HuH-7 (cell line): ENCODE data around the gene TACC2.
"Not testable (repeated sequence)": the region's sequence is repeated elsewhere in the genome, so short reads cannot be mapped to it uniquely, and the experiment has no call there.

Source experiments
- DNase-seq: peaks from one replicate; pipeline ENCODE4 v3.0.0; 2011; ENCODE audit warnings: low spot score

Gene TACC2

GRCh38 chr10:122197611-122198222 is 208.8 kb downstream of the TACC2 start:
- peak; percentile 34 for DNase-seq

DNA sequence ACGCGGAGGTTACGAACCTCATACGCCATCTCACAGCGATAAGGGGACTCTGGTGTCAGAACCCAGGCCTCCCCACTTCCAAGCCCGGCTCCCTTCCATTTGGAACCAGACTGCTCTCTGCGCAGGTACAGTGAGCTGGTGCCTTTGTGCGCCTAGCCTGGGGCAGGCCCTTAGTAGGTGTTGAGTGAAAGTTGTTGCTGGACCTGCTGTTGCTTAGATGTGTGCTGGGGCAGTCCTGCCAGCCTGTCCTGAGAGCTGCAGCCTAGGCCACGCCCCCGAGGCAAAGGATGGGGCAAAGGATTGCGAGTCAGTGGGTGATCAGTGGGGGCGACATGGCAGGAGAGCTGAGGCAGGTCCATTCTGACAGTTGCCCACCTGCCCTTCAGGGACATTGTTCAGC is 209.7 kb downstream of the TACC2 start:
- no peak for DNase-seq

- DNase-seq = no peak
Measured at GRCh38 chr10:122199070-122199469, 210.1 kb downstream of the TACC2 start.

DNA sequence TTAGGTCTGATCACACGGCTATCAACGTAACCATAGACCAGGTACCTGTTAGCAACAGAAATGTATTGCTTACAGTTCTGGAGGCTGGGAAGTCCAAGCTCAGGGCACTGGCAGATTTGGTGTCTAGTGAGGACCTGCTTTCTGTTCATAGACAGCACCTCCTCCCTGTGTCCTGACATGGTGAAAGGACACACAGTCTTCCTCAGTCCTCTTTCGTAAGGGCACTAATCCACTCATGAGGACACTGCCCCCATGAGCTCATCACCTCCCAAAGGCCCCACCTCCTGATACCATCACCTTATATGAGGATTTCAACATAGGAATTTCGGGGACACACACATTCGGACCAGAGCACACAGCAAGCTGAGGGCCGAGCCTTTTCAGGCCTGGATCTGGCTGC is 210.7 kb downstream of the TACC2 start:
- DNase-seq = no peak

- no peak for DNase-seq
Measured at GRCh38 chr10:122201401-122201800, 212.4 kb downstream of the TACC2 start.

GRCh38 chr10:122203180-122203579 is 214.2 kb downstream of the TACC2 start:
- DNase-seq = not testable (repeated sequence)

DNA sequence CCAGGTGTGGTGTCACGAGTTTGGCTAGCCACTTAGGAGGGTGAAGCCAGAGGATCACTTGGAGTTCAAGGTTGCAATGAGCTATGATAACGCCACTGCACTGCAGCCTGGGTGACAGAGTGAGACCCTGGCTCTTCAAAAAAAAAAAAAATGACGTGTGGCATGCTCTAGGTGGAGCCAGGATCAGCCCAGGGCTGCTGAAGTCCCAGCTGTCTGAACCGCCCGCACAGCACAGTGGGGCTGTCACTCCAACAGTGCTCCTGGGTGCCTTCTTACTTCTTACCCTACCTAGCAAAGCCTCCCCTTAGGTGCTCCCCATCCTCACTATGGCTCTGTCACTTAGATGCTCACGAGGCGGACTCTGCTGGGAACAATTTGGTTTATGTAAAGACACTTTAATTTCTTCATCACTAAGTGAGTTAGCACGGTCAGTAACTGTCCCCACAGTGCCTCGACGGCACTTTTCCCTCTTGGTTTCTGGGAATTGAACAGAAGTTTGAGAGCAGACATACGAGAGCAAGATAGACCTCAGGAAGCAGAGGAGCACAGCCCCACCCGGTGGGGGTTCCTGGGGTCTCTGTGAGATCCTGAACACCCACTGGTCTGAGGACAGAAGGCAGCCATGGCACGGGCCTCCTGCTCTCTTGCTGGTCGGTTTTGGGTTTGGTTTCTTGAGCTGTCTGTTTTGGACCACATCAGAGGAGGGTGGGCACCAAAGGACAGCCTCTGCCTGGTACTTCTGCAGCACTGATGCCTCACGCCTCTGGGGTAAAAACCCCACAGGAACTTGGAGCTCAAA is 215.9 kb downstream of the TACC2 start:
- DNase-seq = no peak

- DNase-seq = no peak
Measured at GRCh38 chr10:122206471-122207065, 217.6 kb downstream of the TACC2 start.

DNA sequence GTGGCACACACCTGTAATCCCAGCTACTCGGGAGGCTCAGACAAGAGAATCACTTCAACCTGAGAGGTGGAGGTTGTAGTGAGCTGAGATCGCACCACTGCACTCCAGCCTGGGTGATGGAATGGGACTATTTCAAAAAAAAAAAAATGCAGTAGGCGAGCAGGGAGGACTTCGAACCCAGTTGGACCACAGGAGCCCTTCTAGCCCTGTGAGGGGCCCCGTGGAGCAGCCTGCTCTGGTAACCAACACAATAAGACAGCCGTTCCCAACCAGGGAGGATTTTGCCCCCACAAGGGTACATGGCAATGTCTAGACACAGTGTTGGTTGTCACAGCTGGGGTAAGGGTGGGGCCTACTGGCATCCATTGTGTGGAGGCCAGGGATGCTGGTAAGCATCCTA is 218.2 kb downstream of the TACC2 start:
- DNase-seq = no peak

- DNase-seq = no peak
Measured at GRCh38 chr10:122207596-122207995, 218.6 kb downstream of the TACC2 start.

GRCh38 chr10:122208571-122209430 is 219.8 kb downstream of the TACC2 start:
- DNase-seq = no peak

DNA sequence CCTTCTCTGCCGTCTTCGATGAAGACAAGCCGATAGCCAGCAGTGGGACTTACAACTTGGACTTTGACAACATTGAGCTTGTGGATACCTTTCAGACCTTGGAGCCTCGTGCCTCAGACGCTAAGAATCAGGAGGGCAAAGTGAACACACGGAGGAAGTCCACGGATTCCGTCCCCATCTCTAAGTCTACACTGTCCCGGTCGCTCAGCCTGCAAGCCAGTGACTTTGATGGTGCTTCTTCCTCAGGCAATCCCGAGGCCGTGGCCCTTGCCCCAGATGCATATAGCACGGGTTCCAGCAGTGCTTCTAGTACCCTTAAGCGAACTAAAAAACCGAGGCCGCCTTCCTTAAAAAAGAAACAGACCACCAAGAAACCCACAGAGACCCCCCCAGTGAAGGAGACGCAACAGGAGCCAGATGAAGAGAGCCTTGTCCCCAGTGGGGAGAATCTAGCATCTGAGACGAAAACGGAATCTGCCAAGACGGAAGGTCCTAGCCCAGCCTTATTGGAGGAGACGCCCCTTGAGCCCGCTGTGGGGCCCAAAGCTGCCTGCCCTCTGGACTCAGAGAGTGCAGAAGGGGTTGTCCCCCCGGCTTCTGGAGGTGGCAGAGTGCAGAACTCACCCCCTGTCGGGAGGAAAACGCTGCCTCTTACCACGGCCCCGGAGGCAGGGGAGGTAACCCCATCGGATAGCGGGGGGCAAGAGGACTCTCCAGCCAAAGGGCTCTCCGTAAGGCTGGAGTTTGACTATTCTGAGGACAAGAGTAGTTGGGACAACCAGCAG is 221.7 kb downstream of the TACC2 start:
- DNase-seq = no peak

GRCh38 chr10:122213364-122213763 is 224.4 kb downstream of the TACC2 start:
- no peak for DNase-seq

- no peak for DNase-seq
Measured at GRCh38 chr10:122213766-122214165, 224.8 kb downstream of the TACC2 start.

- DNase-seq = no peak
Measured at GRCh38 chr10:122216047-122216446, 227.1 kb downstream of the TACC2 start.

GRCh38 chr10:122219340-122219739 is 230.4 kb downstream of the TACC2 start:
- DNase-seq = no peak

DNA sequence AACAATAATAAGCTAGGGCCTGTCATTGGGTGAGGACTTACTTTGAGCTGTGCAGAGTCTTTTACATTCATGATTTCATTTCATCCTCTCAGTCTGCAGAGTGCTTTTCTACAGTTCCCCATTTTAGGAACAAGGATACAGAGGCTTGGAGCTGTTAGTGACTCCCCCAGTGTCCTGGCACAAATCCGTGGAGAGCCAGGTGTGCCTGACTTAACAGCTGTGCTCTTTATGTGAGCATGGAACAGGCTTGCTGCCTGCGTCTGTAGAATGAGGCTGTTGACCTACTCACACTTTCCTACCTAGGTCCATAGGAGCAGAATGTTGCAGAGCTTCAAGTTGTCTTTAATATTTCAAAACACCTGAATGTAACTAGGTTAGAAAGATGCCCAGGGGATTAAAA is 231.8 kb downstream of the TACC2 start:
- DNase-seq = no peak

DNA sequence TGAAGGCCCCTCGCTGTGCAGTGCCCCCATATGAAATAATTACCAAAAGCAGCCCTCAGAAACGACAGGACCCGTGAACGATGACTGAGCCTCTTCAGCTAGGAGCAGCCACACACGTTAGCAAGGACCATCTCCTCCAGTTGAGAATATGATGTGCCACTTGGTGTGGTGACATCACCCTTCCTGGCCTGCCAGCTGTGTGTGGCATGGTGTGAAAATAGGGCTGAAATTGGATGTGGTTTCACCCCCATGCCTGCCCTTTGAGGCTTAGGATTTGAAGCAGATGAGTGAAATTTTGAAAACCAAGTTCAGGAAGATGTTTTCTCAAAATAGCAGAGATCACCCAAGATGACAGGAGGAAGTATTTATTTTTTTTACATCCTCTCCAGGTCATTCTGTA is 233.0 kb downstream of the TACC2 start:
- no peak for DNase-seq

- no peak for DNase-seq
Measured at GRCh38 chr10:122222638-122223037, 233.7 kb downstream of the TACC2 start.

DNA sequence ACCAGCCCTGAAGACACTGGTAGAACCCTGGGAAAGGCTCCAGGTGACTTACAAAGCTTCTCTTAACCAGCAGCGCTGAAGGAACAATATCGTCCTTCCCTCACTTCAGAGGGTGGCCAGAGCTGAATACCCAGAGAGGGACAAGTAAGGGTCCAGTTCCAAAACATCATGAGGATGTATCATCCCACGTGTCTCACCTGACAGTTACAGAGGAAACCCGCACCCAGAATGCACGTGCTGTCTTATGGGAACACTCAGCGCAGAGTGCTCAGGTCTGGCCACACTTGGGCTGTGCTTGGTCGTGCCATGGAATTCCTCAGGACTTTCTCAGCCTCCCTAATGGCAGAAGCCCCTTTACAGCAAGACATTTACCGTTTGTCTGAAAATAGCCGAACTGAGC is 235.2 kb downstream of the TACC2 start:
- DNase-seq = no peak

DNA sequence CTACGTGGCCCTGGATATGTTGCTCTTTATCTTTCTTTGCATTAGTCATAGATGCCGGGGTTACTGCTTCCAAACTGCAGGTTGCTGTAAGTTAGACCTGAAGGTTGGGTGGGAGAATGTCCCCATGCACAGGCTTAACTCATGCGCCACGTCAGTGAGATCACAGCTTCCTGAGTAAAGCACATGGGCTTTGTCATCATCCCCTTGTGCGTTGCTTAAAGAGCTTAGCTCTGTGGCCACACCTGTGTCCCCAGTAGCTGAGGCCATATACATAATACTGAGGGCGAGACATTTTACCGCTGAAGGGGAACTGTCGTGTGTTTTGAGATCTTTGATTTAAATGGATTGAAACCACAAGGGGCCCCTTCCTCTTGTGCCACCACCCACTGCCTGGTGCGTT is 236.4 kb downstream of the TACC2 start:
- DNase-seq = no peak

- DNase-seq = no peak
Measured at GRCh38 chr10:122227754-122228153, 238.8 kb downstream of the TACC2 start.
